Measurements from ENCODE around the gene GPR151.
A peak's percentile ranks its signal among the peaks of the same experiment; 100 is the strongest.
"Not testable (repeated sequence)": the region's sequence is repeated elsewhere in the genome, so short reads cannot be mapped to it uniquely, and the experiment has no call there.

Gene GPR151

DNA sequence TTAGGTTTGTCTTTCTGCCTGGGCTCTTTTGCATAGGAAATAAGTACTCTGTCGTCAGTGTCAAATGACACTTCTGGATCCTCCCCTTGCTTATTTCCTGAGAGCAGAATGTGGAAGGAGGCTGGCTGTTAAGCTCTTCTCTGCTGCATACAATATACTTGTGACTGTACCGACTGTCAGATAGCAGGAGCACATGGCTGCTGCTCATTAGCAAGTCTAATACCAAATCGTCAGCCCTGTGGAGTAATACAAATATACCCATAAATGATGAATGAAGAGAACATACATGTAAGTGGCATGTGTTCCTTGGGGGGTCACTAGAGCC is at the start of gene GPR151:
GPR151 (minus strand) TSS at position 40 of the 325 bp plus-strand sequence. CDS start 77 bp downstream, outside the sequence.
- DNase-seq (ENCODE audit: low read depth in 2 of 2), result no peak

DNA sequence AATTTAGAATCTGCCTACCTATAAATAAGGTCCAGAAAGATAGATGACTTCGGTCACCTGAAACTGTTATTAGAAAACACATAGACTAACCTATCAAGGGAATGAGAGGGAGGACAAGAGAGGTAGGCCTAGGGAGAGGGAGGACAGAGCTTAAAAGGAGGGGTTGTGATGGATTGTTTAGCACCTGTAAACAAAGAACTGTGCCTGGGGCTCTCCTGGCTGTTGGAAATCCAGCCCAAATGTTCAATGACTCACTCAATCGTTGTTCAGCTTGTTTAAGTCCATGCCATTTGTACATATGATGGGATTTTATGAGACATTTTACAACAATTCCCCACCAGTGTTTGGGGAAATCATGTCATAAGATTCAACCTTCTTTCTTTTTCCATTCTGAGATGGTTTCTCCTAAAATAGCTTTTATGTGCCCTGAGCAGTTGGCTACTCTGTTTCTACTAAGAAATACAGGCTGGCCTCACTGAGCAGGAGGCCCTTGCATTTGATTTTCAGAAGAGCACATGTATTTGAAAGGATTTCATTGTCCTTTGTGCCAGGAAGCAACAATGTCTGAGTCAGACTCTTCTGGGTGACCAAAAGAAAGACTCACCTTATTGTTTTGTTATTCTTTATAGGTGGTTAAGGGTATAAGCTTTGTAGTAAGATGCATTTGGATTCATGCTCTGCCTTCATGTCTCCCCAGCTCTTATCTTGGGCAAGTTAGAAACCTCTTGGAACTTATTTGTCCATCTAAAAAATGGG is 48.2 kb upstream of the GPR151 start:
- DNase-seq (ENCODE audit: low read depth in 2 of 2), result no peak

- DNase-seq (ENCODE audit: low read depth in 2 of 2), result no peak
Observed at GRCh38 chr5:146562461-146562860, 46.5 kb upstream of the GPR151 start.

DNA sequence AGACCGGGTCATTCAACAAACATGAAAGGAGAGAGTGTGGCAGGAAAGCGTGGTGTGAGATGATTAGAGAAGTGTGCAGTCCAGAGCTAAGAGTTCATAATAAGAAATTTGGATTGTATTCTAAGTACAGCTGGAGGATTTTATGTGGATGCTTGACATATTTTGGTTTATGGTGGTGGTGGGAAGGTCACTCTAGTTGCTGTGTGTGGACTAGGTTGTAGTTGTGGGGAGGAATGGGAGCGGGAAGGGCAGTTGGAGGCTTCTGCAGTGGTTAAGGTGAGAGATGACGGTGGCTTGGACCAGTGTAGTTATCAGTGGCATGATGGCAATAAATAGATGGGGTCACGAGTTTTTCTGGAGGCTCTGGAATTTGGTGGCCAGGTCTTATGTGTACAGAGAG is 45.7 kb upstream of the GPR151 start:
- no peak for DNase-seq (ENCODE audit: low read depth in 2 of 2)

DNA sequence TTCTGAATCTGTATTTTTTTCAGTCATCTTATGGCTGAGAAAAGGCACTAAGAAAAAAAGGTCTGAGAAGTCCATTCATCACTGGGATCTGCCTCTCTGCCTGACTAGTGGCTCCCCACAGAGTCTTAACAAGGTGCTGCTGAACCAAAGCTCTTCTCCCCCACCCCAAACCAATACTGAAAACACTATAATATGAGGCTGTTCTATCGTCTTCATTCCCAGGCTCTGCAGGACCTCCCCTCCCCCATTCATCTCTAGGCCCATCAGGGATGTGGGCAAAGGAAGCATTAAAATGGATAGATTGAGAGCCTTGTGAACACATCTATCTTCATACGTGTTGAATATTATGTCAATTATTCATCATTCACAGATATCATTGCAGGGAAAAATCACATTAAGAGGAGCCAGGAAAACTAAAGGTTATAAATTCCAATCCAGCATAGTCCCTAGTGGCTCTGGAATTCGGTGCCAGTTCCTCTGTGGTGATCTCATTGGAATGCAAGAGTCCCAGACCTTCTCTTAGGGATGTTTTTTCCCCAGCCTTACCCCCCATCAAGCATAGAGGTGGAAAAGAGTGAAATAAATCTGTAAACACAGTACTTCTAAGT is 44.3 kb upstream of the GPR151 start:
- DNase-seq (ENCODE audit: low read depth in 2 of 2), result no peak

- DNase-seq (ENCODE audit: low read depth in 2 of 2), result not testable (repeated sequence)
Observed at GRCh38 chr5:146556884-146557283, 40.9 kb upstream of the GPR151 start.

- no peak for DNase-seq (ENCODE audit: low read depth in 2 of 2)
Observed at GRCh38 chr5:146553446-146553845, 37.5 kb upstream of the GPR151 start.

GRCh38 chr5:146549615-146550014 is 33.6 kb upstream of the GPR151 start:
- no peak for DNase-seq (ENCODE audit: low read depth in 2 of 2)

GRCh38 chr5:146548781-146549449 is 32.9 kb upstream of the GPR151 start:
- DNase-seq (ENCODE audit: low read depth in 2 of 2), result no peak

DNA sequence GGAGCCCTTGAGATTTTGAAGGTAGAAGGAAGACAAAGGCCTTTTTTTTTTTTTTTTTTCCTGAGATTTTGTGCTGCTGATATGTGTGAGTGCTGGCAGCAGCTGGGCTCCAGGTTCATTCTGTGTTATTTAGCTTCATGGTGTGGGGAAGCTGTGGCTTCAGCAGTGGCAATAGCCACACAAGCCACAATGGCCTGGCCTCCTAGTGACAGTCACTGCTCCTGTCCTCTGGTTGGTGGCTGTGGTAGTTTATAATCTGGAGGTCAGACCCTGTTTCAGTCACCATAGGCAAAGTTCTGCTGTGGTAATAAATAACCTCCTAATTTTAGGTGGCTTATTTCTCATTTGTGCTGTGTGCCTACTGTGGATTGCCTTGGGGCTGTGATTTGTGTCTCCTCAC is 28.2 kb upstream of the GPR151 start:
- DNase-seq (ENCODE audit: low read depth in 2 of 2), result no peak

DNA sequence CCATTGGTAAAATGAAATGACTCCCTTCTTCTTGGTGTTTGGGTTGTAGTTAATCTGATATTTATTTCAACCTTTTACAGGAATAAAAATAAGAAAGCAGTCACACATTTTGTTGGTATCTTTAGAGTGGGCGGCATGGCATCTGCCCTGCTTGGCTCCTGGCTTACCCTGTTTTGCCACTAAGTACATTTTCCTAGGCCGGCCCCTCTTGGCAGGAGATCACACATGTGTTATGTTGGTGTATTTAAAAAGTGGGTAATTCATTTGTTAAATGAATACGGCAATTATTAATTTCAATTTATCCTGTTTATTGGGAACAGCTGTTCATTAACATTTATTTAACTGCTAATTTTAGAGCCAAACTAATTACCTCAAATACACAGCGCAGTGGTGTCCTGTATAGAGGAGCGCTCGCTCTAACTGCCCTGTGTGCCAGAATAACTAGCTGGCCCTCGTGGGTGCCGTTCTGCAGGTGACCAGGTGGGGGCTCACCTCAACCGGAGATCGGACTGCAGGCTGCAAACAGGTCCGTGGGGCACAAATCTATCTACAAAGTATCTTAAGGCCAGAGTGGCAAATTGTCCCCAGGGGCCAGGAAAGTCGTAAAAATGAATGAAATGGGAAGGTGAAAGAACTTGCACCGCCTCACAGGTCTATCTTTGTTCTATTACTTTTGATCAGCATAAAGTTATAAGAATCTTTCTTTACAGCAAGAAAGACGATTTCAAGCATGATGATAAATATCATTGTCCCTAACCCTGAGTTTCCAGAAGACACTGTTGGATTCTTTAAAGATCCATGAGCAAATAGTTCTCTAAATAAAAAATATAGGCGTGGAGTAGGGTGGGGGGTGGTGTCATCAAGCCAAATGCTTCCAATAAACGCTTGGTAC is 26.2 kb upstream of the GPR151 start:
- peak; percentile 40 to 47 for DNase-seq (ENCODE audit: low read depth in 2 of 2)

- DNase-seq (ENCODE audit: low read depth in 2 of 2), result no peak
Observed at GRCh38 chr5:146540414-146540813, 24.4 kb upstream of the GPR151 start.

DNA sequence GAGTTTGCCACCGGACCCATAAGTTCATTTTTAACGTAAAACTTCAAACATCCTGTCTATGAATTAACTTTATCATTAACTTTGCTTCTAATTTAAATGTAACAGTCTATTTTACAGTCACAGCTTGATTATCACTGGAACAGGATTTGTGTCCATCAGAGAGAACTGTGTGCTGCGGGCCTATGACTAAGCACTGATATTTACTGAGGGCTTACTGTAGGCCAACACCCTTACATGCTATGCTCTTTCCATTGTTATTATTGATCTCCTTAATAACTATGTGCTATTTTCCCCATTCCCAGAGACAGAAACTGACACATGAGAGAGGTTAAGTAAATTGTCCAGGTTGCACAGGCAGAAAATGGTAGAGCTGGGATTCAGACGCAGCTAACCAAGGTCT is 24.0 kb upstream of the GPR151 start:
- DNase-seq (ENCODE audit: low read depth in 2 of 2), result no peak

- DNase-seq (ENCODE audit: low read depth in 2 of 2), result no peak
Observed at GRCh38 chr5:146538432-146538831, 22.4 kb upstream of the GPR151 start.

DNA sequence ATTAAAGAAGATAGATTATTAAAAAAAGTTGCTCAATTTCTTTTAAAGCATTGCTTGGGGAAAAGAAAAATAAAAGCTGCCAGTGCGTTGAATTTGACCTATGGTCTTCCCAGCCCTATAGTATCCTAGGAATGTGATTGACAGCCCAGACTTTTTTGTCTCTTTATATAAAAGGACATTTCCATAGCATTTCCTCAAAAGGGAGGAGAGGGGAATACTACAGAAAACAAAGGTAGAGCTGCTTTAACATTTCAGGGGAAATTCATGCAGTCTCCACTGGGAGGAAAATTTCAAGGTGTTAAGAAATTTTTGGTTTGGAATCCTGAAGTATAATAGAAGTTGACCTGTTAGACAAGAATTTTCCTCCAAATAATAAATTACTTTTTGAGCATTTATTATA is 17.9 kb upstream of the GPR151 start:
- no peak for DNase-seq (ENCODE audit: low read depth in 2 of 2)

GRCh38 chr5:146533260-146533857 is 17.4 kb upstream of the GPR151 start:
- peak; percentile 48 to 56 for DNase-seq (ENCODE audit: low read depth in 2 of 2)

GRCh38 chr5:146529984-146530383 is 14.0 kb upstream of the GPR151 start:
- DNase-seq (ENCODE audit: low read depth in 2 of 2), result no peak

DNA sequence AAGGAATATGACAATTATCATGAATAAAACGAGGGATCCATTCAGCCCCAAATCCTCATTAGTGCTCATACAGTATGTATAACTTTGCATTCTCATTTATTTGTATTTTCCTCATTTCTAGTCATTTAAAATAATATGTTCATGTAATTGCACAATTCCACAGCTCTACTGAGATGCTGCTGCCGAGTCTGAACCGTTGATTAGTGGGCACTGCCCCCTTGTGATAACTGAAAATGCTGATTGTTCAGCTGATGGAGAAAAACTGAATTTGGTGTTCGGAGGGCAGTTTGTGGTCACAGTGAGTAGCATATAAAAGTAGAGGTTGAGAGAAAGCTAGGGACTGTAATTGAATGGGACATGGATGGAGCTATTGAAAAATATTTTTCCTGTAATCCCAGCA is 12.2 kb upstream of the GPR151 start:
- no peak for DNase-seq (ENCODE audit: low read depth in 2 of 2)

DNA sequence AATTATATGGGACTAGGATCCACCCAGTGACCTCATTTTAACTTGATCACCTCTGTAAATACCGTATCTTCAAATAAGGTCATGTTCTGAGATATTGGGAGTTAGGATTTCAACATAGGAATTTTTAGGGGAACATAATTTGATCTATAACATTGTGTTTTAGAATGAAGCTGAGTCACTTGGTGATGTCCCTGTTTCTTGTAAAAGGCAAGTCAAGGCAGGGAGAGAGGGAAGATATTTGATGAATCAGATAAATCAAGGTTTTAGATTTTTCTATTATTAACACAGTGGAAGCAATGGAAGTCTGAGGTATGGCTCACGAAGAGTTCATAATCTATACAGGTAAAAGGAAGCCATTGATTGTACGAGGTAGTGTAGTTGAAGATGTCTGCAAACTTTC is 11.8 kb upstream of the GPR151 start:
- no peak for DNase-seq (ENCODE audit: low read depth in 2 of 2)

GRCh38 chr5:146523698-146524097 is 7.7 kb upstream of the GPR151 start:
- no peak for DNase-seq (ENCODE audit: low read depth in 2 of 2)

DNA sequence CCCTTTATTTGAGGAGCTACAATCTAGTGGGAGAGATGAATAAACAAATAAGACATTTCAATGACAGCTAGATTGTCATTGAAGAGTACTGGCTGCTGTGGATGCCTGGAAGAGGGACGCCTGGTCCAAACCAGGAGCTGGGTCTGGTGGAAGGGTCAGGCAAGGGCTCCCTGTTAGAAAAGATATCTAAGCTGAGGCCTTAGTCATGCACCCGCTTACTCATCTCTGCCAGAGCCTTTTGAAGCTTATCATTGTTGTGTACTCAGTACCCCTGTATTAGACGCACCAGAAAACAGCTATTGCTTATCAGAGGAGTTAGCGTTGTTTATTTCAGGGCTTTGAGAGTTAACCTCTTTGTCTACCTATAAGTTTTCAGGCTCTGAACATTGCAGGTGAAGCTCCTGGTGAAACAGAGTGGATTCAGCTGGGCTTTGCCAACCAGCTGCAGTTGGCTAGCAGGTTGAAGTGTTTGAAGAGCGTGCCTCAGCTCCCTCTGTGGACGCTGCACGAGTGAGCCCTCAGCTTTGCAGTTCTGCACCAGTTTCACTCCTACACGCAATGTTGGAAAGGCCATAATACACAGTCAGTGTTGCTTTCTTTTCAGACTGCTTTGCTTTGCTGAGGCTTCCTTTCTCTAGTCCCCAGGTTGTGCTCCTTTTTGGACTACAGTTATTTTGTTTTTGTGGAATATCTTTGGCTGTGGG is 5.6 kb upstream of the GPR151 start:
- no peak for DNase-seq (ENCODE audit: low read depth in 2 of 2)
